Endometrial microvascular endothelial cells (primary cell): ENCODE data around the gene HEXIM1. TPM values are rescaled to one million over a fixed set of nuclear protein-coding genes. Genes with fewer than 3 reads are reported as not detected.

ENCODE experiments used
- in situ Hi-C: cut with HindIII; loops from 2 replicates; pipeline ENCODE4 v1.10.0; 2017; ENCODE audit warnings: low sequenced_read_pairs, low pct_unique_long_range_greater_than_20kb; ENCODE audit errors: inconsistent ontology term
- total RNA-seq: library from RNA; depleted of rRNA; stranded (reverse); fragments of >200 nt; gene quantifications from one replicate; pipeline ENCODE4 v1.2.3, GENCODE V29; 2015; ENCODE audit errors: inconsistent ontology term

HEXIM1 gene, protein sequence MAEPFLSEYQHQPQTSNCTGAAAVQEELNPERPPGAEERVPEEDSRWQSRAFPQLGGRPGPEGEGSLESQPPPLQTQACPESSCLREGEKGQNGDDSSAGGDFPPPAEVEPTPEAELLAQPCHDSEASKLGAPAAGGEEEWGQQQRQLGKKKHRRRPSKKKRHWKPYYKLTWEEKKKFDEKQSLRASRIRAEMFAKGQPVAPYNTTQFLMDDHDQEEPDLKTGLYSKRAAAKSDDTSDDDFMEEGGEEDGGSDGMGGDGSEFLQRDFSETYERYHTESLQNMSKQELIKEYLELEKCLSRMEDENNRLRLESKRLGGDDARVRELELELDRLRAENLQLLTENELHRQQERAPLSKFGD
- total RNA-seq, result 15.4 TPM

DNA sequence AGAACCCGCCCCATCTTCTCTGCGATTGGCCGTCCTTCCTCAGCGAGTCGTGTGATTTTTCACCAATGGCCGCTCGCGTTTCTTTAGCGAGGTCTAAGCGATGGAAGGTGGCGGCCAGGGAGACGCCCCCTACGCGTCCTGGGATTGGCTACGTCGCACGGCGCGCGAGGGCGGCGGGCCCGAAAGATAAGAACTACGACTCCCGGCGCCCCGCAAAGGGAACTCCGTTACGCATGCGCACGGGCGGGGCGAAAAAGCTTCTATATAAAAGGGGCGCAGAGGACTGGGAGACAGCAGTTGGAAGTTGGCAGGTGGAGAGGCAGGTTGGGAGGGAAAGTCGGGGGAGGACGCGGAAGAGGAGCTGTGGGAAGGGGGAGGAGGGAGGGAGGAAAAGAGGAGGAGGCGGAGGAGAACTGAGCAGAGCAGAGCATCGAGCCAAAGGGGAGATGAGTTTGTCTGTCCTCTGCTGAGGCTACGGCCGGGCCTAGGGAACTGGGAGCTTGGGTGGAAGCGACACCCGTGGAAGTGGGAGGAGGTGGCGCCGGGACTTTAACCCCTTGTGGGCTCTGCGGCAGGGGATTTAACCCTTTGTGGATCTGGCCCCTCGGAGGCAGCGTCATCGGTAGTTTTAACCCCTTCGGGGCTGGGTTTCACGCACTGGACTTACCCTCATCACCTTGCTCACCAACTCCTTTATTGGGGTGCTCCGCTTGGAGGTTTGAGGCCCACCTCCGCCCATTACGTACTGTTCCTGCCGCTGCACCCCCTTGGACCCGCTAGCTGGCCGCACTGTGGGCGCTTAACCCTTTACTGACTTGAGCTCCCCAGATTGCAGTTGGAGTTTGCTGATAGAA lies at the start of gene HEXIM1:
Gene HEXIM1, plus strand, starts transcription at position 293 of the 854 bp plus-strand sequence. CDS start 716 bp downstream, outside the sequence.
- in situ Hi-C loops, result no loop called here

DNA sequence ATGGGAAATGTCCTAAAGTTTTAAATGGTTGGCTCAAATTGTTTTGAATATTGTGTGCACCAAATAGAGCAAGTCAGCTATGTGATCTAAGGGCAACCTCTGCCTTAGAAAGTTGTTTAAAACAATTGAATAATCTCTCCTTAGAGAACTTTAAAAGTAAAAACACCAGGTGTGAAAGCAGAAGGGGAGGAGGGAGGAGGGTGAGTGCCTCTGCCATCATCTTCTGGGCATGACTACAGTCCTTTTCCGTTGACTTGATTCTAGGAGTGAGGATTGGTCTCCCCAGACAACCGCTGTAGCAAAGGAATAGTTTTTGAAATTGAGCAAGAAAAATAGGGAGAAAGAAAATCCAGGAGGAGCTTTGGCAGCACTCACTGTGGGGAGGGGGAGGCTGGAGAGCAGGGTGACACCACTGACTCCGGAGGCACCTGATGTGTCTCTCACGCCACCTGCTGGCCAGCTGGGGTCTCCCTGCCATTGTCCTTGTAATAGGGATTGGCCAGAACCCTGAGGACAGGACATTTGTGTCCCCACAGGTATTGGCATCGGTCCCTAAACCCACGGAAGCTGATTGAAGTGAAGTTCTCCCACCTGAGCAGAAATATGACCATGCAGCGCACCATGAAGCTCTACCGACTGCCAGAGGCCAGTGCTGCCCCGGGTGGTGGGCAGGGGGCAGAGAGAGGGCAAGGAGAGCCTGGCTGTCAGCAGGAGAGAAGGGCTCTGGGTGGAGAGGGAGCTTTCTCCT lies 49.2 kb upstream of the HEXIM1 start:
- in situ Hi-C loops, result no loop called here

- in situ Hi-C loops, result no loop called here
Observed at GRCh38 chr17:45101546-45101882, 46.8 kb upstream of the HEXIM1 start.

DNA sequence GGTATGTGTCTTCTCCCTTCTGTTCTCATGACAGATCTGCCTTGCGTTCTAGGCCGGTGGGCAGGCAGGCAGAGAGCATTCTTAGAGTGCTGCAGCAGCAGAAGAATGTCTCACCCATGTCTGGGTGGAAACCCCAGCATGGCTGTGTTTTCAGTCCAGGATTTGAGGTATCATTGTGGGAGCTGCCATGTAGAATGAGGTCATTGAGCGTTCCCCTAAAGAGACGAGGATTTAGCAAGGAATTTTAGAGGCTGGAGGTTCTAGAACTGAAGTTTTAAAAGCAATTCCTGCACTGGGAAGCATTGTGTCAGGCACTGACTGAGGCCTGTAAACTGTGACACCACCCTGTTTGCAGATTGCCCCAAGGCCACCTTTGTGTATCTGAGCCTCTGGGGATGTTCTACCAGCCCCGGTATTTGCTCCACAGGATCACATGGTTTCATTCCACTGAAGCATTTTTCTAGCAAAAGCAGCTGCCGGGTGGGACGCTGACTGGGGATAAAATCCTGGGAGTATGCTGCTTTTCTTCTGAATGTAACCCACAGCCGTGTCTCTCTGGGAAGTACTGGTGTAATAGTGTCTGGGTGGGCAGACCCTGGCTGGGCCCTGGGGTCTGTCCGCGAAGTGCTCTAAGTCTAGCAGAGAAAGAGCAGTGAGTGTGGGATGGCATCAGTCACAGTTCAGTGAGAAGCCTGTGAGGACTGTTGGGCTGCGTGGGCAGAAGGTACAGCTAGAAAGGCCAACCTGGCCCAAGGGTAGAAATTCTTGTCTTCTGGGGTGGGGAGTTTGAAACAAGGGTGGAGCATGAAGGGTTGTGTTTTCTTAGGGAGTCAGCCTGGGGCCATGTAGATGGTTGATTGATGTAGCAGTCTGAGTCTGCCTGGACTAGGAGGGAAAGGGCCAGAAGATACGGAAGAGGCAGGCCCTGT lies 46.1 kb upstream of the HEXIM1 start:
- in situ Hi-C loops, result no loop called here

DNA sequence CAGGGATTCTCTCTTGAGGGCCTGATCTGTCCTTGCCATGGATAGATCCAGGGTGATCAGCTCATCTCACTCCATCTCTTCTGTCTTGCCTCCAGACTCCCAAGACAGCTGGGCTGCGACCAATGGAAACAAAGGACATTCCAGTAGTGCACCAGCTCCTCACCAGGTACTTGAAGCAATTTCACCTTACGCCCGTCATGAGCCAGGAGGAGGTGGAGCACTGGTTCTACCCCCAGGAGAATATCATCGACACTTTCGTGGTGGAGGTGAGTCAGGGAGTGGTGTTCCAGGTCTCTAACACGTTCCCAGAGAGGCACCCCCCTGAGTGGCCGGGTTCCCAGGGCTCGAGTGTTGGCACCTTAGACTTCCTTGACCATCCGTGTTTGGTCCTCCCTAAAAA lies 45.4 kb upstream of the HEXIM1 start:
- in situ Hi-C loops, result no loop called here

GRCh38 chr17:45103269-45103795 lies 44.9 kb upstream of the HEXIM1 start:
- in situ Hi-C loops, result no loop called here

- in situ Hi-C loops, result no loop called here
Observed at GRCh38 chr17:45104029-45104428, 44.2 kb upstream of the HEXIM1 start.

GRCh38 chr17:45104497-45104896 lies 43.8 kb upstream of the HEXIM1 start:
- in situ Hi-C loops, result no loop called here

DNA sequence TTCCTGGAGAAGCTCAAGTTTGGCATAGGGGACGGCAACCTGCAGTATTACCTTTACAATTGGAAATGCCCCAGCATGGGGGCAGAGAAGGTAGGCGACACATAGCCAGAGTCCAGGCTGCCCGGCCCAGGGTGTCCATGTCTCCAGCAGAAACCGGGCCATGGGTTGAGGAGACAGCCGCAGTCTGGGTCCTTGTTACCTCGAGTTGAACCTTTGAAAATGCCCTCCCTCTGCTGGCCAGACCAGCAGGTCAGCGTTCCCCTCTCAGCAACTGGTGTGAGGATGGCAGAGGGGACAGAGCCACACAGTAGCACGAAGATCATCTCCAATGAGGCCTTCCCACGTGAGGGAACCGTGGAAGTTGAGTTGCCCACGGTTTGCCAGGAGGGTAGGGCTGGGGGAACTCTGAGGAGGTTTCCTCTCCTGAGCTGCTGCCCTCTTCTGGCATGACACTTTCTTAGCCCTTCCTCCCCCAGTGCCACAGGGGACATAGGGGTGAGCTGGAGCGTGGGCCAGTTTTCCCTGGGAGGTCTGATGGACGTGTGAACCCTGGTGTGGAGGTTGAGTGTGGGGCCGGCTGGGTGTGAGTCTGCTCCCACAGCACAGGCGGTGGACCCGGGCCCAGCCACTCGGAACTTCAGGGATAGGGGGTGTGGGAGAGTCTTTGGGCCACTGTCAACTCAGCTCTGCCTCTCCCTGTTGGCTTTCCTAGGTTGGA lies 43.2 kb upstream of the HEXIM1 start:
- in situ Hi-C loops, result no loop called here

DNA sequence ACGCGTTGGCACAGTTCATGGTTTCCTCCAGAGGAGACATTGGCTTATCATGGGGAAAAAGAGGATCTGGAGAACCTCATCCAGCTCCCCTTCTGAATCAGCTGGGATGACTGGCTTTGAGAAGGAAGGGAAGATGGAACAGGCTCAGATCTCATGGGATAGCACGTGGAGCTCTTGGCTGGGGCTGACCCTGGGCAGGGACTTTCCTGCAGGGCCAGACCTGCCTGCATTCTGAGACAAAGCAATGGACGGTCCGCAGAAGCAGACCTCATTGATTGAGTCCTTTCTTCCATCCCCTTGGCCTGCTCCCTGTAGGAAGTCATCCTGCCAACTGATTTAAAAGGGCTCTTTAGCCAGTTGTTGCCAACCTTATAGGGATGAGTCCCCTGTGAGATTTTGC lies 42.2 kb upstream of the HEXIM1 start:
- in situ Hi-C loops, result no loop called here

GRCh38 chr17:45106582-45106981 lies 41.7 kb upstream of the HEXIM1 start:
- in situ Hi-C loops, result no loop called here

GRCh38 chr17:45107293-45108010 lies 40.8 kb upstream of the HEXIM1 start:
- in situ Hi-C loops, result no loop called here

DNA sequence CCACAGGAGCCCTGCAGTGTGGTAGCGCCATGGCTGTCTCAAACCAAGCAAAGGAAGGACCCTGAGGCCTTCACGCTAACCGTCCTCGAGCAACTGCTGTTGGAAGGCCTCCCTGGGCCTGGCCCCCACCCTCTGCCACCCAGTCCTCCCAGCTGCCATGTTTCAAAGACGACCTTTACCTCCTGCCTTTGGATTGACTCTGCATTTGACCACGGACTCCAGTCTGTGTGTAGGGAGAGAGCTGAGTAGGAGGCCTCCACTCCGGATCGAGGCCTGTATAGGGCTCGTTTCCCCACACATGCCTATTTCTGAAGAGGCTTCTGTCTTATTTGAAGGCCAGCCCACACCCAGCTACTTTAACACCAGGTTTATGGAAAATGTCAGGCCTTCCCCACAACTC lies 40.2 kb upstream of the HEXIM1 start:
- in situ Hi-C loops, result no loop called here

DNA sequence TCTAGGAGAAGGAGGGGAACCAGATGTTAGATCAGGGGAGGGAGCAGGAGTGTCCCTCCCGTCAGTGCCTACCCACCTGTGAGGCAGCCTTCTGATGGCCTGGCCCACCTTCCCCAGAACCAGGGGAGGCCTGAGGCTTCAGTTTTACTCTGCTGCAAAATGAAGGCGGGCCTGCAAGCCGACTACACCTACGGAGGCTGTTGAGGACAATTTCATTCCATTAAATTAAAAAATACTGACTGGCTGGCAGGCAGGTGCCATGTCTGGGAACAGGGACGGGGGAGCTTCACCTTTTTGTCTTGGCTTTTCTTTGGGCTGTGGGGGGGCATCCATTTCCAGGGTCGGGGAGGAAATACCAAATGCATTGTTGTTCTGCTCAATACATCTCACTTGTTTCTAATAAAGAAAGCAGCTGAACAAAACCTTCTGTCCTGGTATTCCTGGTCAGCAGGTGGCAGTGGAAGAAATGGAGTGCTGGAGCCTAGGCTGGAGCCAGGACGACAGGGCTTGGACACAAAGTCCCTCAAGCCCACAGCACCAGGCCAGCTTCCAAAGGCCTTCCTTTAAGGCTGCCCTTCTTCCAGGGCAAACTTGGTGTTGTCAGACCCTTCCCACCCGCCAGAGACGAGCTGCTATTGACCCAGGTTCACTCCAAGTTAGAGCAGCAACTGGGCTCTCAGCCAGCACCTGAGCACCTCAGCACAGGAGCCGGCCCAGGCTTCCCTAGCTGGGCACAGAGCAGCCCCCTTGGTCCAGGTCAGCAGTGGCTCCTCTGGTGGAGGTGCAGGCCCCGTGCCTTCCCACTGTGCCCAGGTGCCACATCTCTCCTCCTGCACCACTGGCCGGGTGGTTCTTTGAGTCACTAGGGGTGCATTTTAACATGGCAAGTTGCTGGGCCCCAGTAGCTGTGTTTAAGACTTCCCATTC lies 39.4 kb upstream of the HEXIM1 start:
- in situ Hi-C loops, result no loop called here

- in situ Hi-C loops, result no loop called here
Observed at GRCh38 chr17:45110676-45111611, 37.3 kb upstream of the HEXIM1 start.
